22Rv1 (cell line): ENCODE data around the gene MYADML2.

Source experiments
- CTCF ChIP-seq: fragments of 450-650 bp; IDR thresholded peaks from 2 replicates; pipeline ENCODE4 v1.5.1; 2017; ENCODE audit warnings: mild to moderate bottlenecking
- ZFX ChIP-seq: fragments of 450-650 bp; IDR thresholded peaks from 2 replicates; pipeline ENCODE4 v1.6.1; 2017; ENCODE audit warnings: antibody characterized with exemption, borderline replicate concordance

- TF ChIP-seq CTCF = no peak
- TF ChIP-seq ZFX = no peak
These were observed 8.1 kb upstream of the MYADML2 start for GRCh38 chr17:81955058-81955681.
